ENCODE data around the gene HDAC4.

- TF ChIP-seq EZH2 (IDR thresholded peaks at IDR 0.05; ENCODE audit: borderline replicate concordance, control insufficient read depth, low read depth, low read length) = no peak
- TF ChIP-seq RAD21 (IDR thresholded peaks at IDR 0.05; ENCODE audit: insufficient read depth, low read depth, low read length) = no peak
- TF ChIP-seq BACH1 (IDR thresholded peaks at IDR 0.05; ENCODE audit: borderline replicate concordance) = no peak
- TF ChIP-seq MAX (IDR thresholded peaks at IDR 0.05; ENCODE audit: low read depth, low read length) = no peak
- no peak for TF ChIP-seq CREM (IDR thresholded peaks at IDR 0.05; ENCODE audit: low read depth)
- no peak for TF ChIP-seq USF2 (IDR thresholded peaks at IDR 0.05; ENCODE audit: borderline replicate concordance, low read depth, low read length)
- TF ChIP-seq TAF1 (IDR thresholded peaks at IDR 0.05; ENCODE audit: borderline replicate concordance, low read depth, low read length) = no peak
- peak in 1 of 3 experiments; percentile 10; a peak in 1 of 6 replicates for TF ChIP-seq CTCF (IDR thresholded peaks at IDR 0.05 in 2 of 3, conservative IDR thresholded peaks at IDR 0.05 in 1 of 3; ENCODE audit: control insufficient read depth in 2 of 3, extremely low read depth in 1 of 3, insufficient read depth in 1 of 3, low read depth in 3 of 3, low read length in 3 of 3)
- TF ChIP-seq EGR1 (IDR thresholded peaks at IDR 0.05; ENCODE audit: borderline replicate concordance in 1 of 2, low read depth in 2 of 2, low read length in 2 of 2) = no peak
- TF ChIP-seq ATF7 (IDR thresholded peaks at IDR 0.05; ENCODE audit: low read depth) = no peak
- no peak for TF ChIP-seq SRF (IDR thresholded peaks at IDR 0.05; ENCODE audit: low read depth in 2 of 2, low read length in 2 of 2)
- TF ChIP-seq ZNF217 (IDR thresholded peaks at IDR 0.05) = no peak
- no peak for TF ChIP-seq IKZF1 (conservative IDR thresholded peaks at IDR 0.05)
- no peak for TF ChIP-seq ZBTB4 (CRISPR knock-in tag; IDR thresholded peaks at IDR 0.05)
Measured at GRCh38 chr2:239276851-239277250, 124.0 kb downstream of the HDAC4 start.

Data from GM12878 (cell line).